GM18517 (cell line): ENCODE results near the gene NMBR.
"Not testable (repeated sequence)": the region's sequence is repeated elsewhere in the genome, so short reads cannot be mapped to it uniquely, and the experiment has no call there.

Source experiments
- ATAC-seq: cut with Tn5 transposase; IDR thresholded peaks from one replicate; pipeline ENCODE4 v1.9.1; 2021; ENCODE audit warnings: mild to moderate bottlenecking, moderate library complexity; ENCODE audit not compliant: unreplicated experiment

NMBR gene

DNA sequence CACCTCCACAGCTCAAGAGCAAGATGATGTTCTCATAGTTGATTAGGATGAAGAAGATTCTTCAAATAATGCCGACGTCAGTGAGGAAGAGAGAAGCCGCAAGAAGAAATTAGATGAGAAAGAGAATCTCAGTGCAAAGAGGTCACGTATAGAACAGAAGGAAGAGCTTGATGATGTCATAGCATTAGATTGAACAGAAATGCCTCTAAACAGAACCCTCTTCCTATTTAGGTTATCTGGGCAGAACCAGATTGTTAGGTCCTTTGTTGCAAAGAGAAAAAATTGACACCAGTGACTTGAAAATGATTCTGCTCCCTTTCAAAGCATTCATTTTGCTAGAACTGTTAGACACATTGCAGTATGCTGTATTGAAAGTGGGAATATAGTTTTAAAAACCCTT lies 84.1 kb downstream of the NMBR start:
- not testable (repeated sequence) for ATAC-seq

DNA sequence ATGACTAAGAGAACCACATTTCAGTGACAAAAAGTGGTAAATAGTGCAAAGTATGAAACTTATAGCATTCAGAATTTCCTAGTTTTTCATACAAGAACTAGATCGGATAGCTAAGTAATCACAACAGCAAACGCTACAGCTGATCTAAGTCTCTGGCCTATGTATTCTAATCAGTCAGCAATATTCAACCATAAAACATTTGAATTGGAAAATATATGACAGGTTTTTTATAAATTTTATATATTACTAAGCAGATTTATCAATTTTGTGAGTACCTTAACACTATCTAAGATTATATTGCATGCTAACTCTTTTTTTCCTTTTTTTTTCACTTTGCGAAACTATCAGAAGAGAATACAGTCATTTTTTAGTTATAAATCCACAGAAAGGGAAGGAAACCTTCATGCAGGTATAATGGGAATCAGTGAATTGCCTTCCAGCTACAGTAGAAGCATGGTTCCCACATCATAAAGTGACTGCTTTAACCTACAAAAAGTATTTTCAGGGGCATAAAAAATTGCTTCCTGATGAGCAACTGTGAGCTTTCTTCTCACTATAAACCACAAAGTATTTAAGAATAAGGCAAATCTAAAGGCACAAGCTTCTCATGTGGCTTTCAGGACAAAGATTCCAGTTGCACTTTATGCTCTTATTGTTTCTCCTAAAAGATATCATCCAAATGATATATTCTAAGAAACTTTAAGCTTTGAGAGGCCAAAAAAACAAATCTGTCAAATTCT lies 88.2 kb downstream of the NMBR start:
- no peak for ATAC-seq

GRCh38 chr6:142055219-142055618 lies 91.7 kb downstream of the NMBR start:
- no peak for ATAC-seq

GRCh38 chr6:142051404-142051803 lies 95.5 kb downstream of the NMBR start:
- no peak for ATAC-seq

GRCh38 chr6:142048593-142048980 lies 98.3 kb downstream of the NMBR start:
- no peak for ATAC-seq

DNA sequence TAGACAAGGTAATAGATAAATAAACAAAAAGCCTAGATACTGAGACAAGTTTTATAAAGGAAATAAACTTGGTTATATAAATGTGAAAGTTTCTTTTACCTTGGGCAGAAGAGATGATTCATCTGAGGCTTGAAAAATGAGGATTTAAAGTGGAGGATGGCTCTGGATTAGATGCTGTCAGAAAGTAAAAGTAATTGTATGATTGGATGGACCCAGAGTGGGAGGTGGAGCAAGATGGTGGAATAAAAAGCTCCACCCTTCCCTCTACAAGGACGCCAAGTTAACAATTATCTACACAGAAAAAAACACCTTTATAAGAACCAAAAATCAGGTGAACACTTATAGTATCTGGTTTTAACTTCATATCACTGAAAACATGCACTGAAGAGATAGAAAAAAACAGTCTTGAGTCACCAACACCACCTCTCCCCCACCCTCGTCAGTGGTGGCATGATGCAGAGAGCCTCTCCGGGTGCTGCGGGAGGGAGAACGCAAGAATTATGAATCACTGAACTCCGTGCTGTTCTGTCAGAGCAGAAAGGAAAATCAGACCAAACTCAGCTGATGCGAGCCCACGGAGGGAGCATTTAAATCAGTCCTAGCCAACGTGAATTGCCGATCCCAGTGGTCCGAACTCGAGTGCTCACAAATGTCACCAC lies 98.9 kb downstream of the NMBR start:
- ATAC-seq = no peak

- no peak for ATAC-seq
Observed at GRCh38 chr6:142045380-142046278, 101.3 kb downstream of the NMBR start.

DNA sequence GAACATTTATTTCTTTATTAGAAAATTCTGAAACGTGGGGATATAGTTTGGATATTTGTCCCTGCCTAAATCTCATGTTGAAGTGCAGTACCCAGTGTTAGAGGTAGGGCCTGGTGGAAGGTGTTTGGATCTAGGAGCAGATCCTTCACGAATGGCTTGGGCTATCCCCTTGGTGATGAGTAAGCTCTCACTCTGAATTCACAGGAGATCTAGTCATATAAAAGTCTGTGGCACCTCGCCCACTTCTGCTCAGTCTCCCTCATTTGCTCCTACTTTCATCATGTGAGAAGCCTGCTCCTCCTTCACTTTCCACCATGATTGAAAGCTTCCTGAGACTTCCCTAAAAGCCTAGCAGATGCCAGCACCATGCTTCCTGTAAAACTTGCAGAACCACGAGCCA lies 111.0 kb downstream of the NMBR start:
- ATAC-seq = no peak

- ATAC-seq = no peak
Observed at GRCh38 chr6:142031035-142031434, 115.9 kb downstream of the NMBR start.

GRCh38 chr6:142030115-142030619 lies 116.8 kb downstream of the NMBR start:
- ATAC-seq = no peak

GRCh38 chr6:142028527-142028926 lies 118.4 kb downstream of the NMBR start:
- no peak for ATAC-seq

GRCh38 chr6:142027804-142028203 lies 119.1 kb downstream of the NMBR start:
- ATAC-seq = not testable (repeated sequence)

- ATAC-seq = no peak
Observed at GRCh38 chr6:142027074-142027473, 119.8 kb downstream of the NMBR start.

DNA sequence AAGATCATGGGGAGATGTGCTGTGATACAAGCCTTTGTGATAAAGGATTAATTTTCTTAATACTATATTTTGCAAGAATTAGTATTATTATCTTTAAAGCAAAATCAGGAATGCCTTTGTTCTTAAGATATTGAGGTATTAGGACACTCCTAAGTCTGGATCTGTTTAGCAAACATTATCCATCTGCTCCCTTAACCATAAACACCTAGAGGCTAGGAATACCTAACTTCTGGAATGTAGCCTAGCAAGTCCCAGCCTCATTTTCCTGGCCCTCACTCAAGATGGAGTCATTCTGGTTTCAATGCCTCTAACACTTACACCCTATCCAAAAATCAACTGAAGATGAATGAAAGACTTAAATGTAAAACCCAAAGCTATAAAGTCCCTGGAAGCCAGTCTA lies 120.5 kb downstream of the NMBR start:
- no peak for ATAC-seq
